Suppressor macrophage treated with lipopolysaccharide for 4 hours (primary cell): ENCODE data around the gene TEX51.

Experiments
- DNase-seq: peaks from one replicate; pipeline ENCODE4 v3.0.0-alpha.2; 2020

Gene TEX51

DNA sequence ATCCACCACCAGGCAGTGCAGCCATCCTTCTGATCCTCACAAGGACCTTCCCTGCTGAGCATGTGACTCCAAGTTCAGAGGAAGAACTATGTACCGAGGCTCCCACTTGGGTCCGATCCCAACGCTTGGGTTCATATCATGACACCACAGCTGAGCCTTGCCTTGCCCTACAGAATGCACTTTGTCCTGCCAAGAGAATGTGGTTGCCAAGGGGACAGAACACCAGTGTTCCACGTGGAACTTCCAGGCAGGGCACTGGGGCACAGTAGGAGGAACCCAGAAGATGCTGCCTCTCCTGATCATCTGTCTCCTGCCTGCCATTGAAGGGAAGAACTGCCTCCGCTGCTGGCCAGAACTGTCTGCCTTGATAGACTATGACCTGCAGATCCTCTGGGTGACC, at the start of gene TEX51:
TSS of gene TEX51 (plus strand) at position 255 of the 400 bp plus-strand sequence. CDS start at position 284, 29 bp downstream.
- DNase-seq: no peak

DNA sequence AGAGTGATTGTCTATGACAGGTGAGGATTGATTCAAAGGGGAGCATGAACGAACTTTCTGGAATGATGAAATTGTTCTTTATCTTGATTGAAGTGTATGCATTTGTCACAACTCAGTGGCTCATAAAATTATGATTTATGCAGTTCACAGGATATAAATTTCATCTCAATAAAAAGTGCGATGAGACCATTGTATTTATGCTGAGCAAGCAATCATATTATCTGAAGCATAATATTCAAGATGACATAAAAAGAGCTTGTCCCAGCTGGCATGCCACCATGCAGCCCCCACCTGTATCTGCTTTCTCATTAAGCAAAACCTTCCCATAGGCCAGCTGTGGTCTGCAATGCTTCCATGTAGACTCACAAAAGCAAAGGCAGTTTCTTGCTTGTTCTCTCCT, 49.6 kb upstream of the TEX51 start:
- DNase-seq: no peak

DNA sequence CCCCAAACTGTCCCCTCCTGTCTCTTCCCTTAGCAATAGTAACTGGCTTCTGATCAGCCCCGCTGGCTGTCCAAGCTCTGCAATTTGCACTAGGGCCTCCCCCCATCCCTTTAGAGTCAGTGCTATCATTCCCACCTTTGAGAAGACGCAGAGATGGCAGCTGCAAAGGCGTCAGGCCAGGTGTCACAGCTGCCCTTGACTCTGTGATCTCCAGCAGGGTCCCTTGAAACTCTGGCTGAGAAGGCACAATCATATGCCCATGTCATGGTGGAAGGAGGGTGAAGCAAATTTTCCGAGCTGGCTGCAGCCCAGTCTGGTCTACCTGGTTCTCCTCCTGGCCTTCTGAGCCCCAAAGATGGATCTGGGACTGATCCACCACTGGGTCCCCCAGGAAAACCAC, 49.2 kb upstream of the TEX51 start:
- DNase-seq: no peak

DNA sequence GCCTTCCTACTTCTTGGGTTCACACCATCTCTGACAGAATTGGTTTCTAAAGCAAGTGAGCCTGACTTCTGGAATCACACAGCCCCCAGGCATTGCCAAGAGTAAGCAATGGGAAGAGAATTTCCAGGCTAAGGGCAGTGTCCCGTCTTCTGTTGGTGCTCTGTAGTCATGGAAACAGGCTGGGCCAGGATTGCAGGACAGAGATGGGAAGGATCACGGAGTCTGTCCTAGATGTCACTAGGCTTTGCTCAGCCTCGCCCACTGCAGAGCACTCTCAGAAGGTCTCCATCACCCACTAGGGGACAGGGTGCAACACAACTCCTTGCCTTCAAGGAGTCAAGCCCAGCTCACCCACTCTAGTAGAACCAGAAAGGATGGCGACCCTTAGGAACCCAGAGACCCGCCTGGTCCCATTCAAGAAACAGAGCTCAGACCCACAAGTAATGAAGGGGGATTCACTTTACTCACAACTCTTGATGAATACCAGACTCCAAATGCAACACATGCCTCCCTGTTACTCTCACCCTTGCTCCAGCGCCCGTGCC, 48.6 kb upstream of the TEX51 start:
- DNase-seq: no peak

DNA sequence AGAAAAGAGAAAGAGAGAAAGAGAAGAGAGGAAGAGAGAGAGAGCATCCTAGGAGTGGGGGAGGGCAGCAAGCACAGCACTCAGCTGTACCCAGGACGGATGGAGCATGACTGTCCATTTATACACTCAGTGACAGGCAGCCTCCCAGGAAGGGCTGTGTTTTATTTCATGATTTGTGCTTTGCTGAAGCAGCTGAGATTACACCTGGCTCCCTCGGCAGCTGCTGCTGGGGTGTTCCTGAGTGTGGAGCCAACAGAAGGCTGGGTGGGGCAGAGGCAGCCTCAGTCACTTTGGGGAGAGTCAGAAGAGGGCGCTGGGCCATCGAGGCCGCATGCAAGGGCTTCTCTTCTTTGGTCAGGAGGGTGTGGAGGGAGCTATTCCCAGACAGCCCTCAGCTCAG, 47.8 kb upstream of the TEX51 start:
- no peak for DNase-seq

DNA sequence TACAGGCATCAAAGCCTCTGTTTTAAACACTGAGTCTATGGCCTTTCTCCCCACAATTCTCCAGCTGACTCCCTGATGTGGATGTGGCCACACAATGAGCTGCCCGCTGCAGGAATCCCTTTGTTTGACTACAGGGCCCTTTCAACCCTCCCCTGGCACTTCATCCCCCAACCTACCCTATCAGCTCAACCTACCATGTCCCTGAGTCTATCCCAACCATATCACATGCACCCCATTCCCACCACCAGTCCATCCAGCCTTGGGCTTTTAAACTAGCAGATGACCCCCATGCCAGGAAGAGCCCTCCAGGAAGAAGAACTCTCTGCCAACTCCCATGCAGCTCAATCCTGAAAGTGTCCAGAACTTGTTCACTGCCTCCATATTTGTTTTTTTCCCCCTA, 46.9 kb upstream of the TEX51 start:
- DNase-seq: no peak

DNA sequence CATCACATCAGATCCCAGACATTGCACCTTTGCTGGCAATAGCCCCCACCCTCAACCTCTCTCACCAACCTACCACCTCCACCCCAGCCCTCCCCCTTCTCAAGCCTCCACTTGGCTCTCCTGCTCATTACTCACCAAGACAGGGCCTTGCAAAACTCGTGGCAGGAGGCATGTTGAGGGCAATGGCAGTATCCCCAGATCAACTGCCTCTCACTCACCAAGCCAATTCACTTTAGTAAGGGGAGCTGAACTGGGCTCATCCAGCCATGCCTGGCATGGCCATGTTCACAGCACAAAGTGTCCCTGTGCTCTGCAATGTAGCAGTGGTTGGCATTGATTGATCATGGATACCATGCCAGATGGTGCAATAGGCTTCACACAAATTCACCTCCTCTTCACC, 46.3 kb upstream of the TEX51 start:
- DNase-seq: no peak

DNA sequence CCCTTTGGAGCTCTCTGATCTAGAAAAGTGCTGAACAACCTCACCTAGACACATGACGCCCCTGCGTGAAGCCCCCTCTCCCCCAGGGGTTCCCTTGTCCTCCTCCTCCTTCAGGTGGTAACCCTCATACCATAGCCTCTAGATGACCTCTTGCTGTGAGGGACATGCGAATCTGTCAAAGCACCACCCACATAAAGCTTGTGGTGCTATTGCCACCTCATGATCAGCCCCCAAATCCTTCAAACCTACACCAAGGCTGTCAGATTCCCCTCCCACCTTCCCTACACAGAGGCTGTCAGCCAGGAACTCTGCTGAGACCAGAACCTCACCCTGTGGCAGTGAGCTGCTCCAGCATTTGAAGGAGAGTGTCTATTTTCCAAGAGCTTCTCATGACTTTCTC, 43.1 kb upstream of the TEX51 start:
- no peak for DNase-seq

DNA sequence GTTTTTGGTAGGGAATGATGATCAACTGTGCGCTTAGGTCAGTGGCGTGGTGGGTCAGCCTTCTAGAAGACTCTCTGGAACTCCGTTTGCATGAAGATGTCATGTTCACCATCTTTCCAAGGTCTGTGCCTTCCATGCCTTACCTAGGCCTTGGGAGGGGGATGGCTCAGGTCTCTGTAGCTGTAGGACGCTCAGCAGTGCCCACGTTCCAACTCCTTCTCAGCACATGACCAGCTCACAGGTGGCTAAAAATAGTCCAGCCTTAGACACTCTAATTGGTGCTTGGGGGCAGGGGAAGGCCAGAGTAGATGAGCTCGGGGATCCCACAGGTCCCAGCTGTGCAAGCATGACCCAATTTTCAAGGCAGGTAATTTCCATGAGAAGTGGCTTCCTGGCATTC, 42.3 kb upstream of the TEX51 start:
- DNase-seq: no peak

DNA sequence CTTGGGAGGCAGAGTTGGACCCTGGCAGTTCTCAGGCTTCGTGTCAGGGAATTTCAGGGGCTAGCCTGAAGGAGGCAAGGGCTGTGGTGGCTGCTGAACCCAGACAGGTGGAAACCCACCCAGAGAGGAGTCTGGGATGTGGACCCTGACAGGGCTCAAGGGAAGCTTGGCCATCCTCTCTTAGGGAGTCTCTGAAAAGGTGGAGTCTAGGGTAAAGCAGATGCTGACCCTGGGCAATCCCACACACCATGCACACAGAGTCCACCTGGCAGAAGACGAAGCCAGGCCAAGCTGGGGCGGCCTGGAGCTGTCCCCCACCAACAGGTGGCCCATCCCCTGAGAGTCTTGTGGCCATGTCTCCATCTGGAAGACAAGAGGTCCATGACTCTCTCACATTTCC, 41.2 kb upstream of the TEX51 start:
- no peak for DNase-seq

DNA sequence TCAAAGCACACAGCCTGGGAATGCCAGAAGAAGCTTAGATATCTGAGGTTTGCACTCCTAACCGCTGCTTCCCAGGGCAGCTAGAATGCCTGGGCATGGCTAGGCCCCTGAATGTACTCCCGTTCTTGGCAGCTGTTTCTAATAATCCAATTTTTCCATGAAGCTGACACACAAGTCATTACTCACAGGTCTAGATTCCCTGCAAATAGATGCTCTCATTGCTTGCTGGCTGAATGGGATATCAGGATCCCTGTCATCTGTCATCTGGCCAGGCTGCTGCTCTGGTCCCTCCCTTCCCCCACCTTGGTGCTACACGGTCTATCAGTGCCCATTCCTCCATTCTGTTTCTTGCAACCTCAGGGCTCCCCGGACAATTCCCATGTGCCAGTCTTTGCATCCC, 40.7 kb upstream of the TEX51 start:
- no peak for DNase-seq

DNA sequence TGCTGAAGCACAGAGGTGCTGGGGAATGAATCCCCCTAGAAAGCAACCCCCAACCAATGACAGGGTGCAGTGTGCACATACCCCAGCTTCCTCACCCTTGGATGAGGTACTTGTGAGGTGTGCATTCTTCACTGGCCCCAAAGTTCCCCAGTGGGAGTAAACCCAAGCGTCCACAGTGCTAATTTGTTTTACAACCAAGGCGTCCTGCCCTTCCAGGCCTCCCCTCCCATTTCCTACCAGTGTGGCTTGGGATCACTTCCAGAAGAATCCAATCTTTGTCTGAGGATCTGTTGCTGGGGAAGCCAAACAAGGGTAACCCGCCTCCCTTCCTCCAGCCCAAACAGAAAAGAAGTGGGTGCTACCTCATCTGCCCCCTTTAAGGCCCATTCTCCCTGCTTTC, 40.3 kb upstream of the TEX51 start:
- no peak for DNase-seq

DNA sequence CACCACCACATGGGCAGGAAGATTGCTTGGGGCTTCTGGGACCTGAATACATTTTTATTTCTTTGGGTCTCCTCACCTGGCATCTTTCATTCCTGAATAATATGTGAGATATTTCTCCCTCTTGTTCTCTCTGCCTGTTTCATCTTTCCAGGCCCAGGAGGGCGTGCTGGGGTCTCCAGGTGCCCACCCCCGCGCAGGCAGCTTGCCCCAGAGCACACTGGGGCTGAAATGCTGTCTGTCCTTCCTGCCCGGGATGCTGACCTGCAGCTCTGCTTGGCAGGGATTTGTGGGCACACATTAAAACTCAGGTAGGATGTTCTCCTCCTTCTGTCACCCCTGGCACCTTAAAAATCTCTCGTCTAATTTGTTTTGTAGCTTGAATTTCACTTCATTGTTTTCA, 39.7 kb upstream of the TEX51 start:
- no peak for DNase-seq

DNA sequence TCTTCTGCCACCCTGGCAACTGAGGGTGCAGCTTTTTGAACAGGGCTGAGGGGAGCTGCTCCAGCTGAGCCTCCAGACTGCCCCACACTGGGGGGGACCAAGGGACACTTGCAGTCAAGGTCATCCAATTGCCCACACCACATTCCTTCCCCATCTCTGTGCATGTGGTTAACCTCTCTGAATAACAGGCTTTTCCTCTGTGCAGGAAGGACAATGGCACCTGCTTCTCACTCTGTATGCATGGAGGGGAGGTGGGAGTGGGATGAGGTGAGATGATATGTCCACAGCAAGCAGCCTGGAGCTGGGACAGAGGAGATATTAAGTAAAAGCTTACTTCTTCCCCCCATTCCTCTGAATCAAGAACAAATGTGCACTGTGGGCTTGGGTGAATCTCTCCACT, 39.1 kb upstream of the TEX51 start:
- DNase-seq: no peak

DNA sequence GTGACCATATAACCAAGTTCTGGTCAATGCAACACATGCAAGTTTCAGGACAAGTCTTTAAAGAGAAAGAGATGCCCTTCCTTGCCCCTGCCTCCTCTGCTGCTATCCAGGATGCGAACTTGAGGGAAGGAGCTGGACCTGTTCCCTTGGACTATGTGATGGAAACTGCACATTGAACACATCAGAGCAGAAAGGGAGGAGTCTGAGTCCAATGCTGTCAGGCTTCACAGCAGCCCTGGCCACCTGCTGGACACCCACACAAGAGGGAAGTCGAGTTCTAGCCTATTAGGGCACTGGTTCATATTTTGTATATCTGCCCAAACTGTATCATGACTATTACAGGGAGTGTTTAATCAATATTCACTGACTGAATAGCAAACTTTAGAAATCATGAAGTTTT, 38.3 kb upstream of the TEX51 start:
- no peak for DNase-seq

DNA sequence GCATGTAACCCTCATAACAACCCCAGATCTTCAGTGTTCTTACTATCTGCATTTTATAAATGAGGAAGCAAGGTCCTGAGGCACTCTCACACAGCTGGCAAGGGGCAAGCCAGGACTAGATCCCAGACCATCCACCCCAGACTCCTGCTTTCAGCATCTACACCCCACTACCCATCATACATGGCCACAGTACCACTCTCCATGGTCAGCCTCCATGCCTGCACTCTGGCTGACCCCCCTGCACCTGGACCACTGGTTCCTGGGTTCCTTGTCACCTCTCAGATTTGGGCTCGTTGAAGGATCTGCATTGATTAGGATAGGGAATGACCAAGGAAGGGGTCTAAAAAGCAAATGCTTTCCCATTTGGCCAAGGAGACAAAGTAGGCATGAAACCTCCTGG, 36.0 kb upstream of the TEX51 start:
- DNase-seq: no peak

DNA sequence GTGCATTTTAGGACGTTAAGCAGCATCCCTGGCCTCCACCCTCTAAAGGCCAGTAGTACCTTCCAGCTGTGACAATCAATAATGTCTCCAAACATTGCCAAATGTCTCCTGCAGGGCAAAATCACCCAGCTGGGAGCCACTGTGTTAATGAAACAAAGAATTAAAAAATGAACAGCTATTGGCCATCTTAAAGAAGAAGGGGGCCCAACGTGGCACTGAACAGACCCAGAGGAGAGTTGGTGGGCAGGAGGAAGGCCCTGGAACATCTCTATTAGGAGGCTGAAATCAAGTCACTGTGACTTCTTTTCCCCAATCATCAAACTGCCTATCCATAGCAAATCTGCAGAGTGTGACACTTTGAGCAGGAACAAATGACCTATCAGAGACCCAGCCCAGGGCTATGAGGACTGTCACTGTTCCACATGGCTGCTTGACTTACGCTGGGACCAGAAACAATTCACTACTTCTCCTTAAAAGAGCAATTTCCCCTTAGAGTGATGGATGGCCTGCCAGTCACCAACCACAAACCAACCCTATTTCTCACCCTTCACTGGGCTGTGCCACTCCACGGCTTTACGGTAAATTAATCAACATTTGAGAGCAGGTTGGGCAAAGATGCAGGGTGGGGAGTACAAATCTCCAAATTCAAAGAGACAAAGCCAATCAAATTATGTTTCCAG, 35.2 kb upstream of the TEX51 start:
- no peak for DNase-seq

DNA sequence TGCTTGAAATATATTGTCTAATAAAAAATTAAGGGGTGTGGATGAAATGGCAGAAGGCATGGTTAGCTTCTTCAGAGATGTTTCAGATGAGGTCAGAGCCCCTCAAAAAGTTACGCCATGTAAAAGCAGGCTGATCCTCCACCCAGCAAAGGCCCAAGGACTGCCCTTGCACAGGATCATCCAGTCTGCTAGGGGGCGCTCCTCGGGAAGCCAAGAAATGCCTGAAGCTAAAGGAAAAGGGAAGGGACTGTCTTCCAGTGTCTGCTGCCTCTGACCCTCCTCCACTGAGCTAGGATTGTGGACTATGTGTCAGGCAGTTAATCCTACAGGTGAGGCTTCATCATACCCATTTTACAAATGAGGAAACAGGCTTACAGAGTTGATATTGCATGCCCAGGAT, 33.8 kb upstream of the TEX51 start:
- DNase-seq: no peak

DNA sequence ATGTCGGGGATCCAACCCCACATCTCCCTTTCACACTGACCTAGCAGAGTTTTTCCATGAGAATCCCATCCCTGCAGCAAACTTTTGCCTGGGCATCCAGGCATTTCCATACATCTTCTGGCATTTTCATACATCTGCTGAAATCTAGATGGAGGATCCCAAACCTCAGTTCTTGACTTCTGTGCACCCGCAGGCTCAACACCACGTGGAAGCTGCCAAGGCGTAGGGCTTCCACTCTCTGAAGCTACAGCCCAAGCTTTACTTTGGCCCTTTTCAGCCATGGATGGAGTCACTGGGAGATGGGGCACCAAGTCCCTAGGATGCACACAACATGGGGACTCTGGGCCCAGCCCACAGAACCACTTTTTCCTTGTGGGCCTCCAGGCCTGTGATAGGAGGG, 32.2 kb upstream of the TEX51 start:
- no peak for DNase-seq

DNA sequence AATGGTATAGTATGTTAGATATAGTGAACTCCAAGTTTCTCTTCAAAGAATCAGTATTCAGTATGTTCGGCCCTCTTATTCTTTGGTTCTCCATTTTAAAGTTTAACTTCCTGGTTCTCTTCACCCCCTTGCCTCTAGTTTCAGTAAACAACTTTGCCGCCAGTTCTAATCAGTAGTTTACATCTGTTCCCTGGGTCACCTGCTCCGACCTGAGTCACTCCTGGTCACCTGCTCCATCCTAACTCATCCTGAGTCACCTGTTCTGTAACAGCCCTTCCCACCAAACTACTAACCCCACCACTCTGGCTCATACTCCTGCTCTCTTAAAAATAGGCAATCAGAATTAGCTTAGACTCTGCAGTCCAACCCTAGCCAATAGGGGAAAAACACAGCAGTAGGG, 23.7 kb upstream of the TEX51 start:
- DNase-seq: no peak

DNA sequence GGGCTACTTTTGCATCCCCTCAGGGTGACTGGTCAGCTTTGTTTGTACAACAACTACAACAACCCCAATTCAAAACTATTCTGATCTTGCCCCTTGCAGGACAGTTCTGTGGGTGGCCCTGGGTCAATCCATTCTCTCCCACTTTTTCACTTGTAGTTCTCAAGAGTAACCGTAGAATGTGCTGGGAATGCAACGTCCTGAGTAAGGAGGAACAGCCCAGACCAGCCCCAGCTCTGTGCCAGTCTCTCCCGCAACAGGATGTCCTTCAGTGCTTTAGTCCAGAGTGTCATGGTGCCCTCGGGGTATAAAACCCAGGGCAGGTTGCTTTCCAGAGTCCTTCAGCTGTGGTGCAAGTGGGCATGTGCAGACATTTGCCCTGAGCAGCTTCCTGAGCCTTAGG, 22.1 kb upstream of the TEX51 start:
- no peak for DNase-seq

DNA sequence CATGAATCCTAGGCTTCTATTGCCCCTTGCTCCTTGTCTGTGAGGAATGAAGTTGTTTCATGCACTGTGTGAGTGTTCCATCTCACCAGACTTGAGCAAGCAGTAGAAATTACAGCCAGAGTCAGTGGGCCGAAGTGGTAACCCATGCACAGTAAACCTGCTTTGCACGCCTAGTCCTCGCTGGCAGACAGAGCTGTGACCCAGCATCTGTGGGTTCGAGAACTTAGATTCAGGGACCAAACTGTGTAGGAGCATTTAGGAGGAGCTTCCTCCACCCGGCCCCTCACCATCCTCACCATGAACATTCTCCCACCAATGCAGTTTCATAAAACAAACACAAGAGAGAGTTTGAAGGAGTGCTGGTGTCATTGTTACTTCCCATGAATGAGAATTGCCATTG, 21.6 kb upstream of the TEX51 start:
- DNase-seq: no peak

DNA sequence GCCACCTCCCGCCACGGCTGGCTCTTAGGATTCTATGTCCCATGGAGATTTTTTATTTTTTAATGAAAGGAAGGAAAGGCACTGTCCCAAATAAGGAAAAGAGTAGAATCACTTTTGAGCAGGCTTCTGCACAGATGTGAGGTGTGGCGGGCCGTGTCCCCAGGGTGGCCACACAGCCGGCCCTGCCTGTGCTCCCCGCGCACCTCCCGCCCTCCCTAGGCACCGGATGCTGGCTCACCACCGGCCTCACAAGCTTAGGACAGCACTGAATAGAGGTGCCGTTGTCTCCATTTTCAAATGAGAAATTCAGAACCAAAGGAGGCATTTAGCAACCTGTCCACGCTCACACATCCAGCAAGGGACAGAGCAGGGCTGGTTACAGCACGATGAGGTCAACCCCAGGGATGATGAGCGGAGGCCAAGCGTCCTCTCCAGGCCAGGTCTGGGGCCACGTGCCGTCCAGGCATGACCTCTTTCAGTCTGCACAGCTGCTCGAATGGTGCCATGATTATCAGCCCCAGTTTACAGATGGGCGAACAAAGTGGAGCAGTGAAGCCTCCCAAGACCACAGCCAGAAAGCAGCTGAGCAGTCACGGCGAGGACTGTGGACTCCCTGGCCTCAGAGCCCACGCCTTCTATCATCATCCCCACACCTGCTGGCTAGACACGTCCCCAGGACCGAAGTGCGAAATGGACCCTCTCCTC, 20.7 kb upstream of the TEX51 start:
- no peak for DNase-seq

DNA sequence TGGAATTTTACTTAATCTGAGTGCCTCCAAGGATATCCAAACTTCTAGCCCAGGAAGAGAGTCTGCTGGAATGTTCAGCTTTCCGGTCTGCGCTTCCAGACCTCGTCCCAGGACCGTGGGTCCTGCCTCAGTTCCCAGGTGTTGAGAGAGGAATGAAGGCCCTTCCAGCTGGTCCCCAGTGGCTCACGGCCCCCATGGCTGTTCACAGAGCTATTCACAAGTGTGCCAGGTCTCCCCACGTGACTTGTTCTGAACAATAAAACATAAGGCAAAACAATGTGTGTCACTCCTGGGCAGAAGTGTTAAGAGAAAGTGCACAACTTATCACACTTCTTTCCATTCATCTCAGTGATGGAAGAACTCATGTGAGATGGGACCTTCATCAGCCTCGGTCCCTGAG, 20.1 kb upstream of the TEX51 start:
- DNase-seq: no peak
